HG02938 (cell line): Measurements from ENCODE around the gene JUN.

Experiments
- ATAC-seq: cut with Tn5 transposase; IDR thresholded peaks from one replicate; pipeline ENCODE4 v1.9.1; 2021; ENCODE audit warnings: mild to moderate bottlenecking, moderate library complexity; ENCODE audit not compliant: unreplicated experiment

The JUN gene

GRCh38 chr1:58784758-58785441 is 1.1 kb upstream of the JUN start:
- no peak for ATAC-seq

GRCh38 chr1:58783090-58783992 is 506 bp downstream of the JUN start:
- ATAC-seq, result peak; percentile 0

GRCh38 chr1:58782178-58783089 is 1.4 kb downstream of the JUN start:
- no peak for ATAC-seq

GRCh38 chr1:58781541-58782177 is 2.2 kb downstream of the JUN start:
- no peak for ATAC-seq

GRCh38 chr1:58780836-58781452 is 2.9 kb downstream of the JUN start:
- no peak for ATAC-seq

GRCh38 chr1:58780411-58780810 is 3.4 kb downstream of the JUN start:
- ATAC-seq, result no peak

GRCh38 chr1:58779801-58780382 is 4.0 kb downstream of the JUN start:
- no peak for ATAC-seq

GRCh38 chr1:58779059-58779754 is 4.6 kb downstream of the JUN start:
- ATAC-seq, result no peak

GRCh38 chr1:58778385-58779000 is 5.4 kb downstream of the JUN start:
- ATAC-seq, result no peak

- ATAC-seq, result no peak
Measured at GRCh38 chr1:58774027-58774426, 9.8 kb downstream of the JUN start.

GRCh38 chr1:58773406-58773840 is 10.4 kb downstream of the JUN start:
- ATAC-seq, result no peak

- ATAC-seq, result no peak
Measured at GRCh38 chr1:58769809-58770320, 14.0 kb downstream of the JUN start.

GRCh38 chr1:58768971-58769808 is 14.7 kb downstream of the JUN start:
- ATAC-seq, result no peak

GRCh38 chr1:58768191-58768731 is 15.6 kb downstream of the JUN start:
- no peak for ATAC-seq

GRCh38 chr1:58767143-58767542 is 16.7 kb downstream of the JUN start:
- no peak for ATAC-seq

- no peak for ATAC-seq
Measured at GRCh38 chr1:58765441-58765840, 18.4 kb downstream of the JUN start.

GRCh38 chr1:58765006-58765405 is 18.8 kb downstream of the JUN start:
- ATAC-seq, result no peak
